B cell (primary cell): ENCODE measurements around the gene MKRN2OS. TPM values are rescaled to one million over a fixed set of nuclear protein-coding genes. Genes with fewer than 3 reads are reported as not detected.
"Not testable (repeated sequence)": the region's sequence is repeated elsewhere in the genome, so short reads cannot be mapped to it uniquely, and the experiment has no call there.

Experiments used
- ATAC-seq: fragments of 200-7000 bp; cut with Tn5 transposase; one replicate; pipeline ENCODE4 v1.10.0; 2021; ENCODE audit warnings: low read depth, mild to moderate bottlenecking, moderate number of reproducible peaks, moderate library complexity
- CTCF ChIA-PET: fragments of 350-600 bp; sonication (Branson Sonifier 250); formaldehyde crosslinking; loops from one replicate; lab custom pipeline; 2021; ENCODE audit warnings: antibody characterized with exemption, inconsistent platforms; lab: Charles Lee
- POLR2A ChIA-PET: fragments of 350-600 bp; sonication (Branson Sonifier 250); formaldehyde crosslinking; loops from one replicate; lab custom pipeline; 2021; ENCODE audit warnings: antibody characterized with exemption; lab: Charles Lee
- DNase-seq: peaks from one replicate; pipeline ENCODE4 v3.0.0; 2013
- H2AFZ ChIP-seq: 2 replicates; pipeline ENCODE4 v1.6.1; 2012; ENCODE audit warnings: mild to moderate bottlenecking, low read depth, low read length; ENCODE audit not compliant: insufficient read depth, poor library complexity, severe bottlenecking
- H3K27ac ChIP-seq, 2 donors: 1 replicate in 1 of 2; 2 replicates in 1 of 2; pipeline ENCODE4 v1.5.1; 2012 to 2013; ENCODE audit warnings: low read length in 2 of 2, mild to moderate bottlenecking in 2 of 2, moderate library complexity in 1 of 2
- H3K27me3 ChIP-seq, 4 experiments: fragments of 200-600 bp in 1 of 4; sonication (generic) in 1 of 4; replicated peaks in 1 of 4; 1 replicate in 2 of 4; 2 replicates in 2 of 4; pipeline versions ENCODE4 v1.6.1 to v1.7.0; 2013 to 2016; ENCODE audit warnings: low read length in 3 of 4, mild to moderate bottlenecking in 2 of 4, mixed read lengths in 1 of 4, moderate library complexity in 1 of 4; ENCODE audit not compliant: insufficient read depth in 4 of 4, control insufficient read depth in 3 of 4; ENCODE audit errors: control extremely low read depth in 1 of 4
- H3K36me3 ChIP-seq, 2 experiments: replicated peaks in 1 of 2; 1 replicate in 1 of 2; 2 replicates in 1 of 2; pipeline versions ENCODE4 v1.6.1 to v1.7.1; 2013; ENCODE audit warnings: low read length in 1 of 2; ENCODE audit not compliant: insufficient read depth in 2 of 2, control insufficient read depth in 1 of 2; ENCODE audit errors: control extremely low read depth in 1 of 2, extremely low read depth in 1 of 2
- H3K4me1 ChIP-seq, 2 donors: fragments of 200-600 bp in 1 of 2; sonication (generic) in 1 of 2; 1 replicate in 1 of 2; 2 replicates in 1 of 2; pipeline versions ENCODE4 v1.5.1 to v1.6.1; 2013 to 2017; ENCODE audit warnings: low read length in 2 of 2; ENCODE audit not compliant: control insufficient read depth in 2 of 2, insufficient read depth in 2 of 2
- H3K4me2 ChIP-seq: replicated peaks from 2 replicates; pipeline ENCODE3; 2012; ENCODE audit warnings: mild to moderate bottlenecking, low read depth, low read length; ENCODE audit not compliant: poor library complexity, severe bottlenecking
- H3K4me3 ChIP-seq, 5 experiments: fragments of 200-600 bp in 1 of 5; sonication (generic) in 1 of 5; 1 replicate in 3 of 5; 2 replicates in 2 of 5; pipeline versions ENCODE4 v1.5.1 to v1.7.0; 2011 to 2016; ENCODE audit warnings: low read length in 4 of 5, mild to moderate bottlenecking in 4 of 5, low read depth in 2 of 5, control low read depth in 1 of 5, moderate library complexity in 1 of 5; ENCODE audit not compliant: insufficient read depth in 1 of 5; ENCODE audit errors: control extremely low read depth in 1 of 5, extremely low read depth in 1 of 5
- H3K79me2 ChIP-seq: fragments of 200-600 bp; sonication (generic); one replicate; pipeline ENCODE4 v1.6.0; 2016; ENCODE audit warnings: low read length; ENCODE audit not compliant: control insufficient read depth, insufficient read depth
- H3K9ac ChIP-seq: fragments of 200-600 bp; sonication (generic); 2 replicates; pipeline ENCODE4 v1.6.1; 2017; ENCODE audit warnings: mild to moderate bottlenecking, low read length, moderate library complexity
- H3K9me3 ChIP-seq, 3 donors: one replicate each; pipeline versions ENCODE4 v1.6.1 to v1.7.1; 2013; ENCODE audit warnings: low read length in 2 of 3; ENCODE audit not compliant: control insufficient read depth in 2 of 3, insufficient read depth in 1 of 3; ENCODE audit errors: control extremely low read depth in 1 of 3
- H4K20me1 ChIP-seq: 2 replicates; pipeline ENCODE4 v1.6.0; 2012; ENCODE audit warnings: mild to moderate bottlenecking, low read length; ENCODE audit not compliant: insufficient read depth, control insufficient read depth, poor library complexity, severe bottlenecking
- H3K27ac Mint-ChIP-seq: one replicate; pipeline ENCODE4 v1.8.0; 2021; ENCODE audit warnings: mixed read lengths
- H3K27me3 Mint-ChIP-seq: one replicate; pipeline ENCODE4 v1.8.0; 2021; ENCODE audit warnings: mixed read lengths
- H3K4me1 Mint-ChIP-seq: one replicate; pipeline ENCODE4 v1.8.0; 2021; ENCODE audit warnings: mixed read lengths
- H3K4me3 Mint-ChIP-seq: one replicate; pipeline ENCODE4 v1.8.0; 2021; ENCODE audit warnings: mixed read lengths
- H3K9me3 Mint-ChIP-seq: one replicate; pipeline ENCODE4 v1.8.0; 2022; ENCODE audit warnings: mixed read lengths; ENCODE audit not compliant: insufficient read depth
- EZH2 ChIP-seq: IDR thresholded peaks from 2 replicates; pipeline ENCODE4 v1.6.1; 2012; ENCODE audit warnings: borderline replicate concordance, low read depth, mild to moderate bottlenecking, moderate library complexity, low read length; ENCODE audit not compliant: insufficient read depth, poor library complexity, severe bottlenecking
- WGBS: methylation state at CpG from one replicate; pipeline ENCODE4 v1.1.5; 2013; ENCODE audit warnings: missing lambda C conversion rate; ENCODE audit not compliant: insufficient coverage; 5-methylcytosine and 5-hydroxymethylcytosine counted together
- intact Hi-C: fragments of 100-400 bp; cut with micrococcal nuclease; formaldehyde crosslinking; loops from one replicate; pipeline ENCODE4 v1.10.0; 2022
- polyA plus RNA-seq: library from polyadenylated mRNA; depleted of rRNA; stranded (reverse); fragments of >200 nt; gene quantifications from 2 replicates; pipeline ENCODE4 v1.2.3, GENCODE V29; 2012
- total RNA-seq, 2 donors: library from RNA; stranded (reverse); fragments of 120-200 nt in 1 of 2; gene quantifications; 1 replicate in 1 of 2; 2 replicates in 1 of 2; pipeline versions ENCODE4 v1.2.3 to v1.2.4, GENCODE V29; 2013 to 2022
- TF ChIP-seq, protein P1 (sequence below): fragments of 200-600 bp; IDR thresholded peaks from one replicate; pipeline ENCODE4 v1.8.0; 2022; ENCODE audit warnings: antibody characterized with exemption, mild to moderate bottlenecking

Gene MKRN2OS
- total and polyA plus RNA-seq, 2 donors (not counting 1 experiment from before 2014, with no cell fraction given) = not detected

- ChIA-PET CTCF (interaction anchor here (0.8 kb wide), 1 partner anchor 65 kb away, joined by 3 read pairs; no protein-coding TSS in a partner anchor), POLR2A (no interaction called here)
- Mint-ChIP-seq H3K9me3 (no peaks in the 10 kb centered on the region), H3K4me1 (no peaks in the 10 kb centered on the region), H3K27me3 (peaks cover 2% of the 10 kb centered on the region), H3K4me3 (no peak overlapping the region), H3K27ac (no peak overlapping the region)
- Histone ChIP-seq H4K20me1 (no peaks in the 10 kb centered on the region), H3K27ac (no peak overlapping the region), H3K4me3 (no peak overlapping the region), H2AFZ (no peak overlapping the region), H3K4me1 (no peaks in the 10 kb centered on the region), H3K9ac (no peak overlapping the region), H3K27me3 (no peaks in the 10 kb centered on the region), H3K79me2 (no peaks in the 10 kb centered on the region), H3K36me3 (no peaks in the 10 kb centered on the region), H3K4me2 (no peak overlapping the region), H3K9me3 (no peaks in the 10 kb centered on the region)
- ATAC-seq (no peak), DNase-seq (no peak)
- intact Hi-C loops = no loop called here
- 87% methylated on average over 6 of the region's 11 CpGs for WGBS
- TF ChIP-seq, protein P1, sequence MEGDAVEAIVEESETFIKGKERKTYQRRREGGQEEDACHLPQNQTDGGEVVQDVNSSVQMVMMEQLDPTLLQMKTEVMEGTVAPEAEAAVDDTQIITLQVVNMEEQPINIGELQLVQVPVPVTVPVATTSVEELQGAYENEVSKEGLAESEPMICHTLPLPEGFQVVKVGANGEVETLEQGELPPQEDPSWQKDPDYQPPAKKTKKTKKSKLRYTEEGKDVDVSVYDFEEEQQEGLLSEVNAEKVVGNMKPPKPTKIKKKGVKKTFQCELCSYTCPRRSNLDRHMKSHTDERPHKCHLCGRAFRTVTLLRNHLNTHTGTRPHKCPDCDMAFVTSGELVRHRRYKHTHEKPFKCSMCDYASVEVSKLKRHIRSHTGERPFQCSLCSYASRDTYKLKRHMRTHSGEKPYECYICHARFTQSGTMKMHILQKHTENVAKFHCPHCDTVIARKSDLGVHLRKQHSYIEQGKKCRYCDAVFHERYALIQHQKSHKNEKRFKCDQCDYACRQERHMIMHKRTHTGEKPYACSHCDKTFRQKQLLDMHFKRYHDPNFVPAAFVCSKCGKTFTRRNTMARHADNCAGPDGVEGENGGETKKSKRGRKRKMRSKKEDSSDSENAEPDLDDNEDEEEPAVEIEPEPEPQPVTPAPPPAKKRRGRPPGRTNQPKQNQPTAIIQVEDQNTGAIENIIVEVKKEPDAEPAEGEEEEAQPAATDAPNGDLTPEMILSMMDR = no peak
- no peak for TF ChIP-seq EZH2
Observed at GRCh38 chr3:12544652-12545472, 437 bp downstream of the MKRN2OS start.

GRCh38 chr3:12543497-12543896, 1.8 kb downstream of the MKRN2OS start:
- WGBS = 93% methylated on average over 10 of the region's 12 CpGs

More at GRCh38 chr3:12543497-12543896, 1.8 kb downstream of the MKRN2OS start:
- POLR2A ChIA-PET, DNase-seq, H3K9me3 Mint-ChIP-seq, H3K27me3 Mint-ChIP-seq, H3K4me3 Mint-ChIP-seq, H3K9ac ChIP-seq, intact Hi-C loops, ATAC-seq, H3K4me1 ChIP-seq, H3K36me3 ChIP-seq, H4K20me1 ChIP-seq, H3K27me3 ChIP-seq, H3K4me1 Mint-ChIP-seq, H3K4me3 ChIP-seq, H3K27ac ChIP-seq, H3K79me2 ChIP-seq, H3K27ac Mint-ChIP-seq, H3K9me3 ChIP-seq, H2AFZ ChIP-seq, H3K4me2 ChIP-seq: not testable (repeated sequence)
- CTCF ChIA-PET = interaction anchor here (0.6 to 1.1 kb wide), 2 partner anchors 9 to 64 kb away, joined by 3 to 4 read pairs; no protein-coding TSS in a partner anchor
